Erythroblast (primary cell): Measurements from ENCODE around the gene ADAMTS12.
"Not testable (repeated sequence)": the region's sequence is repeated elsewhere in the genome, so short reads cannot be mapped to it uniquely, and the experiment has no call there.

Source experiments
- DNase-seq, 2 experiments: peaks; one replicate each; lab custom pipeline; 2025; lab: John Stamatoyannopoulos, UW
- GATA1 ChIP-seq: IDR thresholded peaks from 2 replicates; pipeline ENCODE4 v1.6.1; 2011; ENCODE audit warnings: low read depth, mild to moderate bottlenecking, control low read depth, low read length, moderate library complexity
- POLR2A ChIP-seq: IDR thresholded peaks from 2 replicates; pipeline ENCODE4 v1.6.1; 2011; ENCODE audit warnings: mild to moderate bottlenecking, low read length

Gene ADAMTS12

DNA sequence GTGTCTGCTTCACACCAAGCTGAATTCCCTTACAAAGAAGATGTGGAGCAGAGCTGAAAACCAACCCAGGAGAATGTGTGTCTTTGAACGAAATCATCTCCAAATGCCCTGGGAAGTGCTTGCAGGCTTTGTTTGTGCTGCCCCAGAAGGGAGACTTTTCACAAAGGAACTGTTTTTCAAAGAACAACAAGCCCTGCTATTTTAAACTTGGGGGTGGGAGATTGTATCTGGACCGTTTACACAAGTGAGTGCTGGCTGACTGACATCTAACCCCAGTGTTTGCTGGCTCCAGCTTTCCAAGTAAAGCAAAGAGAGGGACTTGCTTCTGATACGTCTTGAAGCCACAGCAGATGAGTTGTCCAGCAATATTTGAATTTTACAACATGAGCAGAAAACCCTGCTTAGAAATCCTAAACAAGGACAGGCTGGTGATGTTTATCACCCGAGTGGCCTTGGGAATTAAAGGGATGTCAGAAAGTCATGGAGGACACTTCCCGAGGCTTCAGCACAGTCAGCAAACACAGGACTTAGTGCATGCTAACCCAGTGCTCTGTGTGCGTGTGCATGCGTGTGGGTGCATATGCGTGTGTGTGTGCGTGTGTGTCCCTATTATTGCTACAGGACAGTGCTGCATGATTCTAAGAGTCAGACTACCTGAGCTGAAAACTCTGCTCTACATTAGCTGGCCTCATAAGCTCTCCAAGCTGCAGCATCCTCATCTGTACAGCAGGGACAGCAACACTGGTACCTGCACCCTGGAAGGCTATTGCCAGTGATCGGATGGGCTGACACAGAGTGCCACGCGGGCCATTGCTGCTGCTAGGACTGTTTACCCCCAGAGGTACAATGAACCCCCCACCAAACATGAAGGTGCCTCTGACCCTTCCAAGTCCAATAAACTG, 1.4 kb downstream of the ADAMTS12 start:
- no peak for DNase-seq
- TF ChIP-seq GATA1 (no peak), POLR2A (no peak)

DNA sequence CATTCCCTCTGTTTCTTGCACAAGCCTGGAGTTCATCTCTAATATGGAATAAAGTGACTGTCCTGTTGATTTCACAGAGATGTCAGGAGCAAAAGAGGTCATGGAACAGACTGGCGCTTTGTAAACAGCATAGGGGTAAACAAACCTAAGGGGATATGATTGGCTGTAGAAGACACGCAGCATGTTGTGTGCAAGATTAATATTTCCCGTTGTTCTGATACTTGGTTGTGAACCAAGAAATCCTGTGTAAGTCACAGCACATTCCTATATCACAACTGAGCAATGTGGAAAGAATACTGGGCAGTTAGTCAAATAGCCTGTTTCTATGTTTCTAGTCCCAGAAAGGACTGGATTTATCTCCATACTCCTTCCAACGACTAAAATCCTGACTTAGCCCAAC, 3.2 kb downstream of the ADAMTS12 start:
- TF ChIP-seq POLR2A (no peak), GATA1 (no peak)
- DNase-seq = no peak

DNA sequence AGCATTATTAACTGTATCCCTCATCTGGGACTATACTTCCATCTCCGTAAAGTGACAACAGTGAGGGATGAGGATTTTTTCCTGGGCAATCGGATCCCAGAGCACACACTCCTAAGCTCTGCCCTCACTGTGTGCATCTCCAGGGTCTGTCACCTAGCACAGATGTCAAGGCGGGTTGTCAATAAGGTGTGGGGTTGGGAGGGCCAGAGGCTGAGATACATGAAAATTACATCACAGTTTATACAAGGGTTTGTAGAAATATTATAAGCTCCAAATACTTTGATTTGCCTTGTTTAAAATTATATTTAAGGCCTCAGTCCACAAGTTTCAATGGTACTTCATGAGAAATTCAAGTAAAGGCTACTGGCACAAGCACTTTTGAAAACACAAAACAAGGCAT, 4.5 kb downstream of the ADAMTS12 start:
- TF ChIP-seq POLR2A (no peak), GATA1 (no peak)
- no peak for DNase-seq

GRCh38 chr5:33886283-33886682, 5.5 kb downstream of the ADAMTS12 start:
- DNase-seq = no peak
- TF ChIP-seq GATA1 (no peak), POLR2A (no peak)

- DNase-seq = no peak
- TF ChIP-seq POLR2A (no peak), GATA1 (no peak)
These were observed 6.1 kb downstream of the ADAMTS12 start for GRCh38 chr5:33885679-33886078.

DNA sequence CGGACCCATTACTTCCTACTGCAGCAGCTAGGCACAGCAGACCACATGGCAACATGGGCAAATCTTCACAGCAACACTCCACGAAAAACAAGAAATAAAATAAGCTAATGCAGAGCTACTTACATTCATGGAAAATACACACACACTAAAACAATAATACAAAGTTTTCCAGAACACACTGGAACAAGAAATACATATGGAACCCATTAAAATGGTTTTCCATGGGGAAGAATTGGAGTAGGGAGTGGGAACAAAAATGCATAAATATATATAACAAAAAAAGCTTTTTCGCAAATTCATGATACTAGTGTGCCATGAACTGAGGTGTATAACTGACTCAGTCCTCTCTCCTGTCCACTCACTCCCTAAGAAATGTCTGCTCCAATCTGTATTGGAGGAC, 8.3 kb downstream of the ADAMTS12 start:
- TF ChIP-seq POLR2A = no peak
- no peak for TF ChIP-seq GATA1
- no peak for DNase-seq

GRCh38 chr5:33880319-33880718, 11.5 kb downstream of the ADAMTS12 start:
- TF ChIP-seq GATA1 (no peak), POLR2A (no peak)
- DNase-seq = no peak

GRCh38 chr5:33877449-33877848, 14.3 kb downstream of the ADAMTS12 start:
- DNase-seq = no peak
- TF ChIP-seq POLR2A = no peak
- TF ChIP-seq GATA1 = no peak

DNA sequence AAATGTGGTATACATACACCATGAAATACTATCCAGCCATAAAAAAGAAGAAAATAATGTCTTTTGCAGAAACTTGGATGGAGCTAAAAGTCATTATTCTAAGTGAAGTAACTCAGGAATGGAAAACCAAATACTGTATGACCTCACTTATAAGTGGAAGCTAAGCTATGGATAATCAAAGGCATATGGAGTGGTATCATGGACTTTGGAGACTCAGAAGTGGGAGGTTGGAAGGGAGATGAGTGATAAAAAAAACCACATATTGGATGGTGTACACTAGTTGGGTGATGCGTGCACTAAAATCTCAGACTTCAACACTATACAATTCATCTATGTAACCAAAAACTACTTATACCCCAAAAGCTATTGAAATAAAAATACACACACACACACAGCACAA, 24.5 kb downstream of the ADAMTS12 start:
- no peak for TF ChIP-seq POLR2A
- no peak for TF ChIP-seq GATA1

GRCh38 chr5:33859177-33859576, 32.6 kb downstream of the ADAMTS12 start:
- DNase-seq = not testable (repeated sequence)

More for the DNA sequence above, 24.5 kb downstream of the ADAMTS12 start:
- no peak for DNase-seq

DNA sequence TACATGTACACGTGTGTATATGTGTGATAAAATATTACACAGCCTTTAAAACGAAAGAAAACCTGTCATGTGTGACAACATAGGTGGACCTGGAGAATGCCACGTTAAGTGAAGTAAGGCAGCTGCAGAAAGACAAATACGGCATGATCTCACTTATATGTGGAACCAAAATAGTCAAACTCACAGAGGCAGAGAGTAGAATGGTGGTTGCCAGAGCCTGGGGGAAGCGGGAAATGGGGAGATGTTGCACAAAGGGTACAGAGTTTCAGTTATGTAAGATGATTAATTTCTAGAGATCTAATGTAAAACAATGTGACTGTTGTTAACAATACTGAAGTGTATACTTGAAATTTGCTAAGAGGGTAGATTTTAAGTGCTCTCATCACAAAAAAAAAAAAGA, 34.8 kb downstream of the ADAMTS12 start:
- TF ChIP-seq GATA1 (no peak), POLR2A (no peak)
- DNase-seq = no peak

DNA sequence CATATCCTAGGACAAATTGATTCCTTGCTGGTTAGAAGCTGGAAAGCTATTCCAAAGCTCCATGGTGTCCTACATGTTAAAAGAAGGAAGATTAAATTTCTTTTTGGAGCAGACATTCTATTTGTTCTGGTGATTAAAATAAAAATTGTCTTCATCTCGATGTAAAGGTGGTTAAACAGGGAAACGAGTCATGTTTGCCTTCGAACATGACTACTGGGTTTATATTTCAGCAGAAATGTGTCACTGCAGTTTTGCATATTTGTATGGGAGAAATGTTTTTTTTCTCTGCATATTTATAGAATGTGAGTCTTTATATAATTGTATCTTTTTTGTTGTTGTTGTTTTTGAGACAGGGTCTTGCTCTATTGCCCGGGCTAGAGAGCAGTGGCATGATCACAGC, 36.4 kb downstream of the ADAMTS12 start:
- TF ChIP-seq POLR2A = no peak
- no peak for TF ChIP-seq GATA1
- DNase-seq = no peak

- no peak for DNase-seq
- TF ChIP-seq GATA1 (no peak), POLR2A (no peak)
These were observed 37.0 kb downstream of the ADAMTS12 start for GRCh38 chr5:33854733-33855151.

- TF ChIP-seq GATA1 (no peak), POLR2A (no peak)
- DNase-seq = no peak
These were observed 39.0 kb downstream of the ADAMTS12 start for GRCh38 chr5:33852837-33853236.

GRCh38 chr5:33852319-33852718, 39.5 kb downstream of the ADAMTS12 start:
- no peak for DNase-seq
- TF ChIP-seq POLR2A (no peak), GATA1 (no peak)

DNA sequence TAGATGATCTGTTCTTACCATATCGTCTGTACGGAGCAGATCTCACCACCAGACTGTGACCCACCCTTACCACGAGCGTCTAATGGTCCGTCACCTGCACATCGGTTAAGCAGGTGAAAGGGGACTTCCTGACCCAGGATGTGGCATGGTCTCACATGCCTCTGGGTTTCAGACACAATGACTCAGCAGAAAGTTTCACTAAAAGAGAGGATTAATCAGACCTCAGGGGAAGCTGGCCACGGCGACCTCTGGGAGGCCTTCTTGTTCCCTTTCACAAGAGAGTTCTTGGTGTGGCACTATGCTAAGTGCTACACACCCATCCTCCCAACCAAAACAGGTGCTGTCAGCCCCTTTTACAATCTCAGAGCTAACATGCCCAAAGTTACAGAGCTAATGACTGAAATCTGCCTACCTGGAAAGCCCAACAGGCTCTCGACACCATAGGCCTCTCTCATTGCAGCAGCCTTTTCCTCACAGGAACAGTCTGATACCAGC, 41.6 kb downstream of the ADAMTS12 start:
- TF ChIP-seq POLR2A (no peak), GATA1 (no peak)
- DNase-seq = no peak
